Measurements from ENCODE around the gene LRP8. TPM values are rescaled to one million over a fixed set of nuclear protein-coding genes. Genes with fewer than 3 reads are reported as not detected.

LRP8 gene
- total RNA-seq, 1 experiment from 2014 or later: 56.3 TPM

DNA sequence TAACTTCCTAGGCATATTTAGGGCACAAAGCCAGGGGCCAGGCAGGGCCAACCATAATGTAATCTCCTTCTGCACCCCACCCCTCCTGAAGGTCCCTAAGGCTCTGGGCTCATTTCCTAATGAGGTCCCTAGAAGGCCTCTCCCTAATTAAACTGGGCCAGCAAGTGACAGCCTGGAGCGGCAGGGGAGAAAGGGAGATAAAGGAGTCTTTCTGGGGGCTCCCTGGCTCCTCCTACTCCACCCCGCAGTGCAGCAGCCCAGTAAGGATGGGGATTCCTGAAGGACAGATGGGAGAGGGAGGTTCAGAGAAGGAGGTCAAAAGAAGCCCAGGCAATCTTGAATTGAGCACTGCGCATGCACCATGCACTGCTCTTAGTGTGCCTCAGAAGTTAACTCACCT, 12.8 kb downstream of the LRP8 start:
- DNase-seq (ENCODE audit: low read depth, low spot score) (no peak), ATAC-seq (no peak)
- no peaks in the 10 kb centered on the region for H3K27me3 ChIP-seq (ENCODE audit: insufficient read depth, low read length)
- no peak overlapping the region for H3K4me3 ChIP-seq (replicated peaks in 1 of 2; ENCODE audit: low read depth in 1 of 2, low read length in 2 of 2)
- no peak overlapping the region for H3K4me2 ChIP-seq (ENCODE audit: low read length)
- no peaks in the 10 kb centered on the region for H3K4me1 ChIP-seq (ENCODE audit: control insufficient read depth in 1 of 2, insufficient read depth in 2 of 2, low read length in 2 of 2)
- no TSS peak for BruUV-seq (replicated peaks)
- H3K36me3 ChIP-seq (ENCODE audit: control insufficient read depth in 1 of 2, insufficient read depth in 2 of 2, low read length in 2 of 2): peaks cover 0 to 23% of the 10 kb centered on the region in 2 experiments; a peak in 1 of 4 replicates
- H4K20me1 ChIP-seq (ENCODE audit: insufficient read depth): no peaks in the 10 kb centered on the region
- H3K9me3 ChIP-seq (ENCODE audit: control insufficient read depth in 1 of 2, insufficient read depth in 1 of 2, low read depth in 1 of 2, low read length in 2 of 2): no peaks in the 10 kb centered on the region
- H2AFZ ChIP-seq (ENCODE audit: low read depth, low read length, poor library complexity, severe bottlenecking): no peak overlapping the region
- intact Hi-C loops (cut with micrococcal nuclease): no loop called here
- no peak for TF ChIP-seq TCF7L2 (IDR thresholded peaks at IDR 0.05; ENCODE audit: borderline replicate concordance, extremely low read depth, insufficient read depth, insufficient read length)
- no peak for TF ChIP-seq POLR2AphosphoS5 (IDR thresholded peaks at IDR 0.05; ENCODE audit: low read depth, low read length)
- no peak for TF ChIP-seq JUND (IDR thresholded peaks at IDR 0.05)
- TF ChIP-seq ZBTB33 (IDR thresholded peaks at IDR 0.05; ENCODE audit: extremely low read depth, insufficient replicate concordance, low read length): no peak
- TF ChIP-seq RAD21 (IDR thresholded peaks at IDR 0.05; ENCODE audit: low read depth): no peak
- no peak for TF ChIP-seq EZH2phosphoT487 (IDR thresholded peaks at IDR 0.05; ENCODE audit: borderline replicate concordance)
- TF ChIP-seq POLR2A (IDR thresholded peaks at IDR 0.05; ENCODE audit: borderline replicate concordance, extremely low read depth, insufficient read depth, insufficient read length): no peak
- TF ChIP-seq EGR1 (IDR thresholded peaks at IDR 0.05; ENCODE audit: low read depth): no peak
- no peak for TF ChIP-seq SRF (IDR thresholded peaks at IDR 0.05; ENCODE audit: low read depth)
- TF ChIP-seq YY1 (IDR thresholded peaks at IDR 0.05; ENCODE audit: extremely low read depth, insufficient replicate concordance, low read depth, low read length): no peak
- no peak for TF ChIP-seq SIN3A (IDR thresholded peaks at IDR 0.05; ENCODE audit: low read depth)
- no peak for TF ChIP-seq REST (IDR thresholded peaks at IDR 0.05; ENCODE audit: low read depth)
- TF ChIP-seq FOSL1 (IDR thresholded peaks at IDR 0.05; ENCODE audit: low read depth): no peak
- ChIA-PET POLR2A (no interaction called here), RAD21 (ENCODE audit: low non-redundant PET in 1 of 2, low total read pairs in 2 of 2, uncharacterized antibody in 2 of 2, unreplicated experiment in 2 of 2) (no interaction called here), CTCF (no interaction called here)
- H3K79me2 ChIP-seq (ENCODE audit: insufficient read depth, low read length): peaks cover 76% of the 10 kb centered on the region
- no peak overlapping the region for H3K27ac ChIP-seq (ENCODE audit: low read depth, low read length)
- no peak overlapping the region for H3K9ac ChIP-seq (ENCODE audit: low read length)
- H3K9me2 ChIP-seq (ENCODE audit: insufficient read depth): no peaks in the 10 kb centered on the region
